HepG2 (cell line): ENCODE data around the gene HSD3B7. TPM values are rescaled to one million over a fixed set of nuclear protein-coding genes. Genes with fewer than 3 reads are reported as not detected.
A peak's percentile ranks its signal among the peaks of the same experiment; 100 is the strongest.

ENCODE experiments used
- ATAD3A ChIP-seq: sonication (generic); formaldehyde crosslinking; IDR thresholded peaks from 2 replicates; pipeline ENCODE4 v1.4.0; 2020; ENCODE audit warnings: missing genetic modification reagents
- HIVEP1 ChIP-seq: sonication (generic); formaldehyde crosslinking; IDR thresholded peaks from 2 replicates; pipeline ENCODE4 v1.4.0; 2020; ENCODE audit warnings: mild to moderate bottlenecking, missing genetic modification reagents
- HNF4A ChIP-seq: sonication (generic); formaldehyde crosslinking; IDR thresholded peaks from 2 replicates; pipeline ENCODE4 v1.4.0; 2020; ENCODE audit warnings: missing genetic modification reagents
- IKZF4 ChIP-seq: sonication (generic); formaldehyde crosslinking; IDR thresholded peaks from 2 replicates; pipeline ENCODE4 v1.5.1; 2020; ENCODE audit warnings: borderline replicate concordance, mild to moderate bottlenecking, low read depth, missing genetic modification reagents; ENCODE audit errors: not compliant biosample characterization
- SIN3B ChIP-seq: fragments of 150-350 bp; IDR thresholded peaks from 2 replicates; pipeline ENCODE4 v1.6.1; 2014; ENCODE audit warnings: low read length
- SNRNP70 ChIP-seq: fragments of 200-400 bp; formaldehyde crosslinking; IDR thresholded peaks from 2 replicates; pipeline ENCODE4 v1.6.1; 2017; ENCODE audit warnings: mild to moderate bottlenecking, low read depth, low read length, moderate library complexity
- TAF1 ChIP-seq: sonication (generic); formaldehyde crosslinking; IDR thresholded peaks from 2 replicates; pipeline ENCODE4 v1.4.0; 2020; ENCODE audit warnings: missing genetic modification reagents
- ZFP90 ChIP-seq: sonication (generic); formaldehyde crosslinking; IDR thresholded peaks from 2 replicates; pipeline ENCODE4 v1.8.0; 2022; ENCODE audit warnings: missing genetic modification reagents, mild to moderate bottlenecking, inconsistent platforms, borderline replicate concordance
- ZMYM4 ChIP-seq: sonication (generic); formaldehyde crosslinking; IDR thresholded peaks from 2 replicates; pipeline ENCODE4 v1.8.1; 2023; ENCODE audit warnings: mild to moderate bottlenecking, missing genetic modification reagents
- ZNF24 ChIP-seq: fragments of 450-650 bp; IDR thresholded peaks from 2 replicates; pipeline ENCODE4 v1.6.1; 2017; ENCODE audit warnings: antibody characterized with exemption, mild to moderate bottlenecking
- ZNF33A ChIP-seq: sonication (generic); formaldehyde crosslinking; IDR thresholded peaks from 2 replicates; pipeline ENCODE4 v1.5.1; 2020; ENCODE audit warnings: missing genetic modification reagents, mild to moderate bottlenecking, moderate library complexity, borderline replicate concordance
- ZNF350 ChIP-seq: sonication (generic); formaldehyde crosslinking; IDR thresholded peaks from 2 replicates; pipeline ENCODE4 v1.4.0; 2020; ENCODE audit warnings: mild to moderate bottlenecking, low read depth, missing genetic modification reagents, borderline replicate concordance
- ZNF577 ChIP-seq: sonication (generic); formaldehyde crosslinking; IDR thresholded peaks from 2 replicates; pipeline ENCODE4 v1.4.0; 2020; ENCODE audit warnings: mild to moderate bottlenecking, low read depth, missing genetic modification reagents, borderline replicate concordance
- ZNF605 ChIP-seq: sonication (generic); formaldehyde crosslinking; IDR thresholded peaks from 2 replicates; pipeline ENCODE4 v1.8.0; 2022; ENCODE audit warnings: mild to moderate bottlenecking, missing genetic modification reagents
- ZNF839 ChIP-seq: sonication (generic); formaldehyde crosslinking; IDR thresholded peaks from 2 replicates; pipeline ENCODE4 v1.4.0; 2020; ENCODE audit warnings: missing genetic modification reagents, mild to moderate bottlenecking, borderline replicate concordance
- ZSCAN20 ChIP-seq: sonication (generic); formaldehyde crosslinking; IDR thresholded peaks from 2 replicates; pipeline ENCODE4 v1.4.0; 2020; ENCODE audit warnings: missing genetic modification reagents, mild to moderate bottlenecking, borderline replicate concordance
- ZZZ3 ChIP-seq: sonication (generic); formaldehyde crosslinking; IDR thresholded peaks from 2 replicates; pipeline ENCODE4 v1.4.0; 2020; ENCODE audit warnings: missing genetic modification reagents, mild to moderate bottlenecking, borderline replicate concordance
- polyA plus RNA-seq, 8 experiments: library from polyadenylated mRNA; depleted of rRNA in 3 of 8; stranded (reverse) in 7 of 8; unstranded in 1 of 8; fragments of >200 nt; fragmentation: Illumina TruSeq in 4 of 8; extraction: Trizol in 4 of 8; gene quantifications; 2 replicates each; pipeline versions ENCODE4 v1.2.1 to v1.2.3, GENCODE V29; 2011 to 2016; ENCODE audit warnings: low read depth in 4 of 8, missing spikeins in 1 of 8, mixed read lengths in 1 of 8; ENCODE audit not compliant: insufficient read depth in 1 of 8
- total RNA-seq, 5 experiments: library from RNA; depleted of rRNA; stranded (reverse); fragments of >200 nt; fragmentation: Illumina TruSeq; extraction: Trizol; gene quantifications; 2 replicates each; pipeline ENCODE4 v1.2.3, GENCODE V29; 2016; ENCODE audit warnings: low read depth in 1 of 5
- TF ChIP-seq, protein P1 (sequence below): IDR thresholded peaks from 2 replicates; pipeline ENCODE4 v1.6.1; 2012; ENCODE audit warnings: low read depth, low read length, improper control_type of control experiment
- TF ChIP-seq, protein P2 (sequence below): IDR thresholded peaks from 2 replicates; pipeline ENCODE4 v1.6.1; 2016; ENCODE audit warnings: low read depth, borderline replicate concordance
- TF ChIP-seq, protein P3 (sequence below): sonication (generic); formaldehyde crosslinking; IDR thresholded peaks from 2 replicates; pipeline ENCODE4 v1.4.0; 2020; ENCODE audit warnings: mild to moderate bottlenecking, low read depth, missing genetic modification reagents
- TF ChIP-seq, protein P4 (sequence below): sonication (generic); formaldehyde crosslinking; IDR thresholded peaks from 2 replicates; pipeline ENCODE4 v1.4.0; 2020; ENCODE audit warnings: missing genetic modification reagents

HSD3B7 gene
- total and polyA plus RNA-seq, 2 of the 13 experiments (the other 11 are each of a cell fraction or from before 2014, with no cell fraction given): 32.9 to 69.7 TPM

DNA sequence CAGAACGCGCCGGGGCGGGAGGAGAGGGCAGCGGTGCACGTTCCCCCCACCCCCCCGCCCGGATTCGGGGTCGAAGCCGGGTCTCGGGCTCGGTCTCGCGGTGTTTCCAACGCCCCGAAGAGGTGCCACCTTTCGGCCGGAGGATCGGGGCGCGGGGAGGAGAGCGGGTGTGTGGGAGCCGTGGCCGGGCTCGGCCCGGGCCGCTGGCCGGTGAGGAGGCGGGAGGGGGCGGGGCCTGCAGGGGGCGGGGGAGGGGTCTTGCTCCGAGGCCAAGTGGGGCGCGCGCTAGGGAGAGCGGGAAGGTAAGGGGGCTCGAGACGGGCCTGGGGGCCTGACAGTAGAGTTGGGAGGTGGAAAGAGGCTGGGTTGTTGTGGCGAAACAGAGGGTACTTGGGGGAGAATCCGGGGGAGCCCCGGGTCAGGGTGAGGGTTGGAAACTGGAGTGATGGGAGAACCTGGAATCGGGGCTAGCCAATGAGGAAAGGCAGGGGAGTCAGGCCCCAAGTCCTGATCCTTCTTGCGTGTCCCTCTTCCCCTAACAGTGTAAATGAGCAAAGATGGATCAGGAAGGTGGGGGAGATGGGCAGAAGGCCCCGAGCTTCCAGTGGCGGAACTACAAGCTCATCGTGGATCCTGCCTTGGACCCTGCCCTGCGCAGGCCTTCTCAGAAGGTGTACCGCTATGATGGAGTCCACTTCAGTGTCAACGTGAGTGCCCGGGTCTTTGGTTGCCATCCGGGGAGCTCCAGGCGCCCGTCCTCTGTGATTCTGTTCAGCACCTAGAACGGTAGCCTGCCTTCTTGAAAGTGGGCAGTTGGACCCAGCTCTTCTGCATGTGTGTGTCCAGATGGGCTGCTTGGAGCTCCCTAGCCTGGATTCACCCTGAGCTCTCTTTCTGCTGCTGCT lies 26.6 kb upstream of the HSD3B7 start (continued):
- TF ChIP-seq IKZF4 (peak; percentile 33), ZNF350 (CRISPR knock-in tag) (0 out of 2 replicates have a peak, but pooled peaks have one; percentile 18), ATAD3A (no peak), ZNF33A (no peak), ZMYM4 (CRISPR knock-in tag) (no peak), ZNF577 (CRISPR knock-in tag) (no peak), ZFP90 (CRISPR knock-in tag) (0 out of 2 replicates have a peak, but pooled peaks have one; percentile 1), ZSCAN20 (CRISPR knock-in tag) (no peak), SNRNP70 (no peak), HNF4A (CRISPR knock-in tag) (no peak), HIVEP1 (CRISPR knock-in tag) (0 out of 2 replicates have a peak, but pooled peaks have one; percentile 53), ZNF605 (CRISPR knock-in tag) (no peak), ZZZ3 (CRISPR knock-in tag) (no peak), TAF1 (no peak), ZNF24 (no peak), ZNF839 (no peak; the same call in 1 of the 2 replicates), SIN3B (no peak)
- TF ChIP-seq, protein P1, sequence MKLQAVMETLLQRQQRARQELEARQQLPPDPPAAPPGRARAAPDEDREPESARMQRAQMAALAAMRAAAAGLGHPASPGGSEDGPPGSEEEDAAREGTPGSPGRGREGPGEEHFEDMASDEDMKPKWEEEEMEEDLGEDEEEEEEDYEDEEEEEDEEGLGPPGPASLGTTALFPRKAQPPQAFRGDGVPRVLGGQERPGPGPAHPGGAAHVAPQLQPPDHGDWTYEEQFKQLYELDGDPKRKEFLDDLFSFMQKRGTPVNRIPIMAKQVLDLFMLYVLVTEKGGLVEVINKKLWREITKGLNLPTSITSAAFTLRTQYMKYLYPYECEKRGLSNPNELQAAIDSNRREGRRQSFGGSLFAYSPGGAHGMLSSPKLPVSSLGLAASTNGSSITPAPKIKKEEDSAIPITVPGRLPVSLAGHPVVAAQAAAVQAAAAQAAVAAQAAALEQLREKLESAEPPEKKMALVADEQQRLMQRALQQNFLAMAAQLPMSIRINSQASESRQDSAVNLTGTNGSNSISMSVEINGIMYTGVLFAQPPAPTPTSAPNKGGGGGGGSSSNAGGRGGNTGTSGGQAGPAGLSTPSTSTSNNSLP: no peak
- TF ChIP-seq, protein P2, sequence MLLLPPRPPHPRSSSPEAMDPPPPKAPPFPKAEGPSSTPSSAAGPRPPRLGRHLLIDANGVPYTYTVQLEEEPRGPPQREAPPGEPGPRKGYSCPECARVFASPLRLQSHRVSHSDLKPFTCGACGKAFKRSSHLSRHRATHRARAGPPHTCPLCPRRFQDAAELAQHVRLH (CRISPR knock-in tag): no peak; the same call in 1 of the 2 replicates
- TF ChIP-seq, protein P3, sequence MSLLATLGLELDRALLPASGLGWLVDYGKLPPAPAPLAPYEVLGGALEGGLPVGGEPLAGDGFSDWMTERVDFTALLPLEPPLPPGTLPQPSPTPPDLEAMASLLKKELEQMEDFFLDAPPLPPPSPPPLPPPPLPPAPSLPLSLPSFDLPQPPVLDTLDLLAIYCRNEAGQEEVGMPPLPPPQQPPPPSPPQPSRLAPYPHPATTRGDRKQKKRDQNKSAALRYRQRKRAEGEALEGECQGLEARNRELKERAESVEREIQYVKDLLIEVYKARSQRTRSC (CRISPR knock-in tag): no peak
- TF ChIP-seq, protein P4, sequence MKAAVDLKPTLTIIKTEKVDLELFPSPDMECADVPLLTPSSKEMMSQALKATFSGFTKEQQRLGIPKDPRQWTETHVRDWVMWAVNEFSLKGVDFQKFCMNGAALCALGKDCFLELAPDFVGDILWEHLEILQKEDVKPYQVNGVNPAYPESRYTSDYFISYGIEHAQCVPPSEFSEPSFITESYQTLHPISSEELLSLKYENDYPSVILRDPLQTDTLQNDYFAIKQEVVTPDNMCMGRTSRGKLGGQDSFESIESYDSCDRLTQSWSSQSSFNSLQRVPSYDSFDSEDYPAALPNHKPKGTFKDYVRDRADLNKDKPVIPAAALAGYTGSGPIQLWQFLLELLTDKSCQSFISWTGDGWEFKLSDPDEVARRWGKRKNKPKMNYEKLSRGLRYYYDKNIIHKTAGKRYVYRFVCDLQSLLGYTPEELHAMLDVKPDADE (CRISPR knock-in tag): 0 out of 2 replicates have a peak, but pooled peaks have one; percentile 2
